AG09319 (cell line): ENCODE measurements around the gene CTNND2.

Experiments used
- DNase-seq: peaks from one replicate; pipeline ENCODE4 v3.0.0-alpha.2; 2010; ENCODE audit warnings: low read depth; ENCODE audit errors: extremely low read depth
- CTCF ChIP-seq: IDR thresholded peaks from 2 replicates; pipeline ENCODE4 v1.5.1; 2011; ENCODE audit warnings: low read depth, mild to moderate bottlenecking, inconsistent platforms, low read length, moderate library complexity

Gene CTNND2

GRCh38 chr5:11715461-11716196 is 188.6 kb downstream of the CTNND2 start:
- no peak for TF ChIP-seq CTCF
- no peak for DNase-seq

- no peak for DNase-seq
- no peak for TF ChIP-seq CTCF
These were observed 192.3 kb downstream of the CTNND2 start for GRCh38 chr5:11711932-11712331.

- TF ChIP-seq CTCF = no peak
- DNase-seq = no peak
These were observed 195.2 kb downstream of the CTNND2 start for GRCh38 chr5:11709021-11709420.

GRCh38 chr5:11704916-11705315 is 199.3 kb downstream of the CTNND2 start:
- no peak for DNase-seq
- no peak for TF ChIP-seq CTCF

GRCh38 chr5:11700391-11700790 is 203.9 kb downstream of the CTNND2 start:
- DNase-seq = no peak
- TF ChIP-seq CTCF = no peak

- no peak for TF ChIP-seq CTCF
- no peak for DNase-seq
These were observed 211.6 kb downstream of the CTNND2 start for GRCh38 chr5:11692636-11693035.

GRCh38 chr5:11687498-11687897 is 216.7 kb downstream of the CTNND2 start:
- no peak for TF ChIP-seq CTCF
- DNase-seq = no peak
